SK-N-MC (cell line): ENCODE data around the gene SGSM1.

Experiments
- EZH2 ChIP-seq: fragments of 200-600 bp; sonication (generic); IDR thresholded peaks from one replicate; pipeline ENCODE4 v1.6.1; 2017; ENCODE audit warnings: antibody characterized with exemption
- FOXP2 ChIP-seq: optimal IDR thresholded peaks from 2 replicates; pipeline ENCODE3; 2011; ENCODE audit warnings: mild to moderate bottlenecking, moderate library complexity; ENCODE audit not compliant: insufficient read depth; ENCODE audit errors: extremely low read length, control extremely low read depth
- POLR2AphosphoS5 ChIP-seq: IDR thresholded peaks from 2 replicates; pipeline ENCODE4 v1.6.1; 2012; ENCODE audit warnings: mild to moderate bottlenecking, low read depth, low read length, borderline replicate concordance

DNA sequence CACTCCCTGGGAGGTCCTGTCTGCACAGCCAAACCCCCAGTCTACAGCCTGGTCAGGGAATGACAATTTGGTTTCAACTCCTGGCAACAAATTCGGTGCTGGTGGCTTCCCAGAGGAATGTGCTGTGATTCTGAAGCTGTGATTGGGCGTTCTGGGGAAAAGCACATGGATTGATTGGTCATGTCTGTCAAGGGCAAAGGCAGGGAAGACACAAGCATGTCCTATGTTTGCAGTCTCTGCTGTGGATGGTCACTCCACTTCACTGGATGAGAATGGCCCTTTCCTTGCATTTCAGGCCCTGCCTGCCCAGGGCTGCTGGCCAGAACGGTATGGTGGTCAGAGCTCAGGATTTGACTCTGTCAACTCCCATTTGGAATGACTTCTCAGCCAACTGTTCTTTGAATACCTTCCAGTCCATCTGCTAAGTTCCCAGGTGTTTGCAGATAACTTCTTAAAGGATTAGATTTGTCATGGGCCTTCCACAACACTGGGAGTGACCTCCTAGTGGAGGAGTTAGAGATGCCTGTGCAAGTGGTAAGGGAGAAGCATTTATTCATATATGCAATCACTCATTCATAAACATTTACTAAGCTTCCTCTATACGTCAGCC is 42.7 kb downstream of the SGSM1 start:
- TF ChIP-seq POLR2AphosphoS5: no peak
- no peak for TF ChIP-seq EZH2
- no peak for TF ChIP-seq FOXP2
